Spleen (tissue), 11 donors: ENCODE measurements around the gene PALM. TPM values are rescaled to one million over a fixed set of nuclear protein-coding genes. Genes with fewer than 3 reads are reported as not detected.

Experiments used
- DNase-seq: peaks from one replicate; pipeline ENCODE4 v3.0.0-alpha.2; 2020
- H3K27ac ChIP-seq, 8 donors: fragments of 200-600 bp; sonication (generic) in 7 of 8; 1 replicate in 4 of 8; 2 replicates in 4 of 8; pipeline versions ENCODE4 v1.5.0 to v1.8.0; 2016 to 2021; ENCODE audit warnings: inconsistent platforms in 4 of 8, mild to moderate bottlenecking in 4 of 8, moderate library complexity in 1 of 8
- H3K27me3 ChIP-seq, 7 donors: fragments of 200-600 bp; sonication (generic) in 6 of 7; replicated peaks in 1 of 7; 1 replicate in 4 of 7; 2 replicates in 3 of 7; pipeline versions ENCODE4 v1.5.0 to v1.8.0; 2016 to 2021; ENCODE audit warnings: inconsistent platforms in 3 of 7, mild to moderate bottlenecking in 1 of 7
- H3K36me3 ChIP-seq, 6 donors: fragments of 200-600 bp; sonication (generic) in 5 of 6; 1 replicate in 4 of 6; 2 replicates in 2 of 6; pipeline versions ENCODE4 v1.5.0 to v1.8.0; 2016 to 2021; ENCODE audit warnings: inconsistent platforms in 2 of 6
- H3K4me1 ChIP-seq, 6 donors: fragments of 200-600 bp; sonication (generic) in 5 of 6; 1 replicate in 3 of 6; 2 replicates in 3 of 6; pipeline versions ENCODE4 v1.5.0 to v1.8.0; 2016 to 2021; ENCODE audit warnings: inconsistent platforms in 3 of 6
- H3K4me3 ChIP-seq, 8 donors: fragments of 200-600 bp; sonication (generic) in 7 of 8; 1 replicate in 4 of 8; 2 replicates in 4 of 8; pipeline versions ENCODE4 v1.5.0 to v1.8.0; 2016 to 2021; ENCODE audit warnings: inconsistent platforms in 4 of 8, mild to moderate bottlenecking in 4 of 8, moderate library complexity in 2 of 8
- H3K9me3 ChIP-seq, 8 donors: fragments of 200-600 bp; sonication (generic) in 7 of 8; 1 replicate in 4 of 8; 2 replicates in 4 of 8; pipeline versions ENCODE4 v1.5.0 to v1.8.0; 2016 to 2021; ENCODE audit warnings: inconsistent platforms in 4 of 8
- CTCF ChIP-seq, 11 experiments: fragments of 200-600 bp in 7 of 11; fragments of 450-650 bp in 4 of 11; sonication (generic) in 4 of 11; IDR thresholded peaks in 8 of 11; conservative IDR thresholded peaks in 3 of 11; 1 replicate in 7 of 11; 2 replicates in 4 of 11; pipeline versions ENCODE4 v1.4.0 to v1.8.0; 2016 to 2021; ENCODE audit warnings: antibody characterized with exemption in 11 of 11, inconsistent platforms in 4 of 11, mild to moderate bottlenecking in 1 of 11
- POLR2A ChIP-seq, 3 donors: fragments of 450-650 bp; IDR thresholded peaks; one replicate each; pipeline ENCODE4 v1.5.1; 2017; ENCODE audit warnings: antibody characterized with exemption in 3 of 3, mild to moderate bottlenecking in 1 of 3
- POLR2AphosphoS5 ChIP-seq, 3 donors: sonication (generic); formaldehyde crosslinking; IDR thresholded peaks; one replicate each; pipeline ENCODE4 v1.5.1; 2017; ENCODE audit warnings: antibody characterized with exemption in 3 of 3
- WGBS, 5 donors: extraction: QIAGEN DNeasy Blood & Tissue Kit in 3 of 5; methylation state at CpG; one replicate each; pipeline versions ENCODE4 v1.1.5 to v1.1.7; 2013 to 2018; 5-methylcytosine and 5-hydroxymethylcytosine counted together
- intact Hi-C: fragments of 100-400 bp; cut with DNase I; formaldehyde crosslinking; loops from one replicate; pipeline ENCODE4 v1.15.0; 2023; ENCODE audit warnings: low total_unique reads
- polyA plus RNA-seq, 3 donors: library from polyadenylated mRNA; stranded (reverse); fragments of 200-250 nt; gene quantifications; one replicate each; pipeline ENCODE4 v1.2.1, GENCODE V29; 2013
- total RNA-seq, 7 donors: library from RNA; depleted of rRNA in 3 of 7; stranded (reverse); fragments of >200 nt in 3 of 7; fragmentation: NEBNext Ultra II Directional in 4 of 7; extraction: Animal tissue kit (Norgen Biotek cat#: 25700) in 4 of 7; gene quantifications; one replicate each; pipeline versions ENCODE4 v1.1.0 to v1.2.1, GENCODE V29; 2016 to 2021
- donor health status: healthy with polysubstance abuse.
- donor health status: DM: no; HTN: no; CAD: no; lungs with moderate emphysema.
- donor health status: DM: no; HTN: no; CAD: no.
- donor health status: Bipolar disorder and iron deficiency.
- donor health status: healthy.
- donor health status: DM: no; HTN: no; CAD: no.
- donor health status: DM: yes; HTN: yes; CAD: no.

The PALM gene
- total and polyA plus RNA-seq, 10 donors, result 6.0 to 80.1 (median 27.0) TPM

- intact Hi-C loops, result no loop called here
- peak; percentile 76 for DNase-seq
- no peak for TF ChIP-seq POLR2A (IDR thresholded peaks at IDR 0.05)
- no peak for TF ChIP-seq CTCF (IDR thresholded peaks at IDR 0.05 in 8 of 11, conservative IDR thresholded peaks at IDR 0.05 in 3 of 11)
- TF ChIP-seq POLR2AphosphoS5 (IDR thresholded peaks at IDR 0.05), result no peak
Observed at GRCh38 chr19:703329-703650, 5.4 kb upstream of the PALM start.

GRCh38 chr19:703651-704446 is 4.9 kb upstream of the PALM start:
- Histone ChIP-seq H3K4me1 (peaks cover 3 to 51% (median 26%) of the 10 kb centered on the region in 6 donors), H3K27me3 (peaks cover 0 to 79% (median 6%) of the 10 kb centered on the region in 7 donors), H3K4me3 (peak overlapping the region in 6 of 8 donors; percentile 6 to 59 (median 34)), H3K36me3 (no peaks in the 10 kb centered on the region), H3K9me3 (peaks cover 0 to 8% (median 0%) of the 10 kb centered on the region in 8 donors), H3K27ac (peak overlapping the region; percentile 36 to 84 (median 73))
- peak; percentile 92 for DNase-seq
- whole genome bisulfite sequencing, 5 donors, result 3 to 7% (median 4%) methylated on average over 14 to 50 of the region's 50 CpGs
- TF ChIP-seq POLR2A (IDR thresholded peaks at IDR 0.05), result peak in 1 of 3 donors; percentile 47
- TF ChIP-seq POLR2AphosphoS5 (IDR thresholded peaks at IDR 0.05), result peak; percentile 75 to 92 (median 85)
- TF ChIP-seq CTCF (IDR thresholded peaks at IDR 0.05 in 8 of 11, conservative IDR thresholded peaks at IDR 0.05 in 3 of 11), result peak in 1 of 11 experiments; percentile 11
- intact Hi-C loops, result no loop called here

More at GRCh38 chr19:703329-703650, 5.4 kb upstream of the PALM start:
- 10 to 26% (median 19%) methylated on average over 4 of the region's 4 CpGs for WGBS, 5 donors
- Histone ChIP-seq H3K4me1 (peaks cover 3 to 52% (median 27%) of the 10 kb centered on the region in 6 donors), H3K4me3 (peak overlapping the region in 6 of 8 donors; percentile 6 to 59 (median 34)), H3K36me3 (no peaks in the 10 kb centered on the region), H3K9me3 (peaks cover 0 to 8% (median 0%) of the 10 kb centered on the region in 8 donors), H3K27me3 (peaks cover 0 to 80% (median 4%) of the 10 kb centered on the region in 7 donors), H3K27ac (peak overlapping the region; percentile 36 to 84 (median 73))

GRCh38 chr19:704447-704741 is 4.3 kb upstream of the PALM start:
- TF ChIP-seq POLR2AphosphoS5 (IDR thresholded peaks at IDR 0.05) (no peak), POLR2A (IDR thresholded peaks at IDR 0.05) (no peak), CTCF (IDR thresholded peaks at IDR 0.05 in 8 of 11, conservative IDR thresholded peaks at IDR 0.05 in 3 of 11) (no peak)
- H3K9me3 ChIP-seq, result peaks cover 0 to 8% (median 0%) of the 10 kb centered on the region in 8 donors
- H3K4me3 ChIP-seq, result peak overlapping the region in 4 of 8 donors; percentile 14 to 59 (median 36)
- H3K27me3 ChIP-seq, result peaks cover 0 to 79% (median 10%) of the 10 kb centered on the region in 7 donors
- peaks cover 3 to 49% (median 26%) of the 10 kb centered on the region in 6 donors for H3K4me1 ChIP-seq
- intact Hi-C loops, result no loop called here
- H3K36me3 ChIP-seq, result no peaks in the 10 kb centered on the region
- peak overlapping the region in 5 of 8 donors; percentile 27 to 84 (median 50) for H3K27ac ChIP-seq
- WGBS, 5 donors, result 14 to 16% (median 15%) methylated on average over 14 of the region's 14 CpGs
- DNase-seq, result no peak
